PFSK-1 (cell line): ENCODE measurements around the gene REV3L.

Experiments used
- FOXP2 ChIP-seq: optimal IDR thresholded peaks from 2 replicates; pipeline ENCODE3; 2011; ENCODE audit warnings: borderline replicate concordance, control low read depth, inconsistent platforms; ENCODE audit not compliant: insufficient read depth; ENCODE audit errors: extremely low read length, extremely low read depth
- POLR2AphosphoS5 ChIP-seq: IDR thresholded peaks from 2 replicates; pipeline ENCODE4 v1.6.1; 2012; ENCODE audit warnings: low read depth, mild to moderate bottlenecking, control low read depth, low read length, moderate library complexity
- SIN3A ChIP-seq: IDR thresholded peaks from 2 replicates; pipeline ENCODE4 v1.6.1; 2012; ENCODE audit warnings: mild to moderate bottlenecking, low read length, moderate library complexity, borderline replicate concordance; ENCODE audit not compliant: insufficient read depth
- TAF1 ChIP-seq: IDR thresholded peaks from 2 replicates; pipeline ENCODE4 v1.6.1; 2012; ENCODE audit warnings: low read length, control low read depth, borderline replicate concordance; ENCODE audit not compliant: insufficient read depth
- TF ChIP-seq, protein P1 (sequence below), 2 experiments: IDR thresholded peaks; 2 replicates each; pipeline versions ENCODE4 v1.6.1 to v1.8.0; 2011 to 2012; ENCODE audit warnings: low read depth in 2 of 2, low read length in 2 of 2, control low read depth in 1 of 2, inconsistent platforms in 1 of 2, mild to moderate bottlenecking in 1 of 2, moderate library complexity in 1 of 2; ENCODE audit not compliant: insufficient read depth in 1 of 2

DNA sequence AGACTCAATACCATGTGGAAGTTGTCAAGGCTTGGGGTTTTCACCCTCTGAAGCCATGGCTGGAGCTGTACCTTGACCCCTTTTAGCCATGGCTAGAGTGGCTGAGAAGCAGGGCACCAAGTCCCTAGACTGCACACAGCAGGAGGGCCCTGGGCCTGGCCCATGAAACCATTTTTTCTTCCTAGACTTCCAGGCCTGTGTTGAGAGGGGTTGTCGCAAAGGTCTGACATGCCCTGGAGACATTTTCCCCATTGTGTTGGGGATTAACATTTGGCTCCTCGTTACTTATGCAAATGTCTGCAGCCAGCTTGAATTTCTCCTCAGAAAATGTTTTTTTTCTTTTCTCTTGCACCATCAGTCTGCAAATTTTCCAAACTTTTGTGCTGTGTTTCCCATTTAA, 199.3 kb downstream of the REV3L start:
- TF ChIP-seq, protein P1, sequence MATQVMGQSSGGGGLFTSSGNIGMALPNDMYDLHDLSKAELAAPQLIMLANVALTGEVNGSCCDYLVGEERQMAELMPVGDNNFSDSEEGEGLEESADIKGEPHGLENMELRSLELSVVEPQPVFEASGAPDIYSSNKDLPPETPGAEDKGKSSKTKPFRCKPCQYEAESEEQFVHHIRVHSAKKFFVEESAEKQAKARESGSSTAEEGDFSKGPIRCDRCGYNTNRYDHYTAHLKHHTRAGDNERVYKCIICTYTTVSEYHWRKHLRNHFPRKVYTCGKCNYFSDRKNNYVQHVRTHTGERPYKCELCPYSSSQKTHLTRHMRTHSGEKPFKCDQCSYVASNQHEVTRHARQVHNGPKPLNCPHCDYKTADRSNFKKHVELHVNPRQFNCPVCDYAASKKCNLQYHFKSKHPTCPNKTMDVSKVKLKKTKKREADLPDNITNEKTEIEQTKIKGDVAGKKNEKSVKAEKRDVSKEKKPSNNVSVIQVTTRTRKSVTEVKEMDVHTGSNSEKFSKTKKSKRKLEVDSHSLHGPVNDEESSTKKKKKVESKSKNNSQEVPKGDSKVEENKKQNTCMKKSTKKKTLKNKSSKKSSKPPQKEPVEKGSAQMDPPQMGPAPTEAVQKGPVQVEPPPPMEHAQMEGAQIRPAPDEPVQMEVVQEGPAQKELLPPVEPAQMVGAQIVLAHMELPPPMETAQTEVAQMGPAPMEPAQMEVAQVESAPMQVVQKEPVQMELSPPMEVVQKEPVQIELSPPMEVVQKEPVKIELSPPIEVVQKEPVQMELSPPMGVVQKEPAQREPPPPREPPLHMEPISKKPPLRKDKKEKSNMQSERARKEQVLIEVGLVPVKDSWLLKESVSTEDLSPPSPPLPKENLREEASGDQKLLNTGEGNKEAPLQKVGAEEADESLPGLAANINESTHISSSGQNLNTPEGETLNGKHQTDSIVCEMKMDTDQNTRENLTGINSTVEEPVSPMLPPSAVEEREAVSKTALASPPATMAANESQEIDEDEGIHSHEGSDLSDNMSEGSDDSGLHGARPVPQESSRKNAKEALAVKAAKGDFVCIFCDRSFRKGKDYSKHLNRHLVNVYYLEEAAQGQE (IDR thresholded peaks at IDR 0.05; ENCODE audit: insufficient read depth in 1 of 2, low read depth in 2 of 2, low read length in 2 of 2), result no peak
- no peak for TF ChIP-seq POLR2AphosphoS5
- TF ChIP-seq SIN3A, result no peak
- no peak for TF ChIP-seq TAF1
- TF ChIP-seq FOXP2, result no peak
